Lung (tissue), 12 donors: Measurements from ENCODE around the gene YWHAQ. TPM values are rescaled to one million over a fixed set of nuclear protein-coding genes. Genes with fewer than 3 reads are reported as not detected.

ENCODE experiments used
- ATAC-seq: fragments of 200-7000 bp; cut with Tn5 transposase; one replicate; pipeline ENCODE4 v1.9.1; 2020; ENCODE audit warnings: moderate number of reproducible peaks; ENCODE audit not compliant: insufficient read depth, low FRiP score
- DNase-seq, 3 donors: peaks; one replicate each; pipeline ENCODE4 v3.0.0-alpha.2; 2013 to 2017
- H3K27ac ChIP-seq, 2 donors: one replicate each; pipeline ENCODE4 v1.5.1; 2013; ENCODE audit warnings: mild to moderate bottlenecking in 2 of 2, moderate library complexity in 2 of 2, control low read depth in 1 of 2, inconsistent platforms in 1 of 2, low read depth in 1 of 2, low read length in 1 of 2
- H3K27me3 ChIP-seq, 3 donors: one replicate each; pipeline ENCODE4 v1.5.1; 2013; ENCODE audit warnings: low read length in 2 of 3; ENCODE audit not compliant: control insufficient read depth in 3 of 3, insufficient read depth in 3 of 3
- H3K36me3 ChIP-seq, 4 donors: one replicate each; pipeline ENCODE4 v1.5.1; 2013; ENCODE audit warnings: low read length in 4 of 4, mild to moderate bottlenecking in 1 of 4, moderate library complexity in 1 of 4; ENCODE audit not compliant: control insufficient read depth in 4 of 4, insufficient read depth in 4 of 4
- H3K4me1 ChIP-seq, 5 donors: one replicate each; pipeline ENCODE4 v1.5.1; 2013; ENCODE audit warnings: low read length in 5 of 5, mild to moderate bottlenecking in 2 of 5, moderate library complexity in 1 of 5; ENCODE audit not compliant: control insufficient read depth in 5 of 5, insufficient read depth in 5 of 5
- H3K4me3 ChIP-seq: one replicate; pipeline ENCODE4 v1.5.1; 2013; ENCODE audit warnings: mild to moderate bottlenecking, control low read depth, moderate library complexity
- H3K9ac ChIP-seq, 2 donors: one replicate each; pipeline ENCODE4 v1.5.1; 2013; ENCODE audit warnings: low read length in 2 of 2, control low read depth in 1 of 2; ENCODE audit not compliant: insufficient read depth in 1 of 2
- H3K9me3 ChIP-seq, 4 donors: one replicate each; pipeline ENCODE4 v1.5.1; 2013; ENCODE audit warnings: low read length in 3 of 4, mild to moderate bottlenecking in 1 of 4, moderate library complexity in 1 of 4; ENCODE audit not compliant: control insufficient read depth in 4 of 4, insufficient read depth in 3 of 4
- CTCF ChIP-seq: IDR thresholded peaks from 2 replicates; pipeline ENCODE4 v1.5.1; 2012; ENCODE audit warnings: mild to moderate bottlenecking; ENCODE audit errors: control extremely low read depth, extremely low read depth
- WGBS, 2 donors: extraction: QIAGEN DNeasy Blood & Tissue Kit; methylation state at CpG; one replicate each; pipeline ENCODE4 v1.1.7; 2013; 5-methylcytosine and 5-hydroxymethylcytosine counted together
- polyA plus RNA-seq, 2 donors: library from polyadenylated mRNA; stranded (reverse); fragments of 200-250 nt; gene quantifications; one replicate each; pipeline ENCODE4 v1.2.1, GENCODE V29; 2013
- total RNA-seq, 2 donors: library from RNA; depleted of rRNA in 1 of 2; stranded (reverse); fragments of >200 nt in 1 of 2; gene quantifications; one replicate each; pipeline ENCODE4 v1.2.1, GENCODE V29; 2014 to 2021
- donor health status: control.
- donor health status: control.
- donor health status: Bipolar disorder and iron deficiency.
- donor health status: healthy.
- donor health status: DM: yes; HTN: yes; CAD: no.

YWHAQ gene
- total and polyA plus RNA-seq, 4 donors: 94.6 to 275 (median 222) TPM

- Histone ChIP-seq H3K36me3 (peaks cover 0 to 16% (median 3%) of the 10 kb centered on the region in 4 donors), H3K27ac (no peak overlapping the region), H3K4me3 (no peak overlapping the region), H3K27me3 (no peaks in the 10 kb centered on the region), H3K9ac (no peak overlapping the region), H3K4me1 (peaks cover 2 to 49% (median 14%) of the 10 kb centered on the region in 5 donors), H3K9me3 (no peaks in the 10 kb centered on the region)
- DNase-seq (no peak), ATAC-seq (no peak)
- 77 to 78% methylated on average over 4 of the region's 4 CpGs for WGBS, 2 donors
- TF ChIP-seq CTCF: no peak
These were observed 12.4 kb downstream of the YWHAQ start for GRCh38 chr2:9618410-9618809.

GRCh38 chr2:9617749-9618148 lies 13.0 kb downstream of the YWHAQ start:
- WGBS, 2 donors: 57 to 67% methylated on average over 1 of the region's 1 CpG
- peaks cover 2 to 46% (median 15%) of the 10 kb centered on the region in 5 donors for H3K4me1 ChIP-seq

GRCh38 chr2:9617296-9617695 lies 13.5 kb downstream of the YWHAQ start:
- no peak for TF ChIP-seq CTCF
- peaks cover 2 to 50% (median 15%) of the 10 kb centered on the region in 5 donors for H3K4me1 ChIP-seq
- no peak overlapping the region for H3K27ac ChIP-seq
- no peak for DNase-seq
- no peaks in the 10 kb centered on the region for H3K27me3 ChIP-seq
- no peak for ATAC-seq
- WGBS, 2 donors: 95 to 99% methylated on average over 5 of the region's 5 CpGs
- no peak overlapping the region for H3K9ac ChIP-seq
- H3K9me3 ChIP-seq: no peaks in the 10 kb centered on the region
- no peak overlapping the region for H3K4me3 ChIP-seq
- peaks cover 0 to 11% (median 6%) of the 10 kb centered on the region in 4 donors for H3K36me3 ChIP-seq

More at GRCh38 chr2:9617749-9618148, 13.0 kb downstream of the YWHAQ start:
- ATAC-seq (no peak), DNase-seq (no peak)
- TF ChIP-seq CTCF: no peak
- no peak overlapping the region for H3K27ac ChIP-seq
- H3K9me3 ChIP-seq: no peaks in the 10 kb centered on the region
- H3K27me3 ChIP-seq: no peaks in the 10 kb centered on the region
- no peak overlapping the region for H3K9ac ChIP-seq
- H3K36me3 ChIP-seq: peaks cover 0 to 15% (median 3%) of the 10 kb centered on the region in 4 donors
- H3K4me3 ChIP-seq: no peak overlapping the region

- peaks cover 2 to 52% (median 24%) of the 10 kb centered on the region in 5 donors for H3K4me1 ChIP-seq
- TF ChIP-seq CTCF: no peak
- no peak overlapping the region for H3K27ac ChIP-seq
- WGBS, 2 donors: 66 to 68% methylated on average over 3 of the region's 3 CpGs
- H3K36me3 ChIP-seq: peaks cover 0 to 9% (median 3%) of the 10 kb centered on the region in 4 donors
- no peak for DNase-seq
- ATAC-seq: no peak
- no peak overlapping the region for H3K4me3 ChIP-seq
- H3K9ac ChIP-seq: no peak overlapping the region
- H3K27me3 ChIP-seq: no peaks in the 10 kb centered on the region
- H3K9me3 ChIP-seq: no peaks in the 10 kb centered on the region
These were observed 16.2 kb downstream of the YWHAQ start for GRCh38 chr2:9614562-9614961.
